Occipital lobe (tissue), 1 donor: ENCODE measurements around the gene CSRNP3. TPM values are rescaled to one million over a fixed set of nuclear protein-coding genes. Genes with fewer than 3 reads are reported as not detected.

Experiments used
- total RNA-seq: library from RNA; depleted of rRNA; stranded (reverse); fragments of >200 nt; gene quantifications from one replicate; pipeline ENCODE4 v1.2.3, GENCODE V29; 2014

Gene CSRNP3
- total RNA-seq, 1 donor from 2014 or later = 246 TPM

Other genes with a start within 250 kb of the CSRNP3 start
- 219 TPM for gene SCN2A, start 230.3 kb upstream of the CSRNP3 start, total RNA-seq